Measurements from ENCODE around the gene TSPAN18.

DNA sequence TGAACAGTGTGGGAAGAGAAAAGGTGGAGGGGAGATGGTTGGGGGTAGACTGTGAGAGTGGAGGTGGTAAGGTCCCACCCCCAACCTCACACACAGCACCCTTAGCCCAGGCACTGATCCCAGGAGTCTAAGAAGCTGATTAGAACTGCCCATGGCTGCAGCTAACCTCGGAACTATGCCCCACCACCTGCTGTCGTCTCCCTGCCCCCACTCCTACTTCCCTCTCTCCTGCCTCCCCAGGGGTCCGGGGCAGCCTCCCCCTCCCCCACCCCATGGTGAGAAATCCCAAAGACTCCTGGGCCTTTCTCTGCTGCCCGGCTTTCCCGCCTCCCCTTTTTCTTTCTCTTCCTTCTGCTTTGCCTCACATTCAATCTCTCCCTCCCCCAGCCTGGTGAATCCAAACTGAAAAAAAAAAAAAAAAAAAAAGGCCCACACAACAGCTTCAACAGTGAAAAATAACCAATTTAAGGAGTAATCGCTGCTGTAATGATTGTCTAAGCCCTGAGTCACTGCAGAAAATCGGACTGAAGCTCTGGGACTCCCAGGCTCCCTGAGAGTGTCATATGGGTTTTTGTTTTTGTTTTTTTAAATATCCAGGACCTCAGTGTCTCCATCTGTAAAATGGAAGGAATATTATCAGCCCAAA, 233.6 kb downstream of the TSPAN18 start:
- no peak for TF ChIP-seq POLR2A (IDR thresholded peaks at IDR 0.05)
- TF ChIP-seq, protein P1, sequence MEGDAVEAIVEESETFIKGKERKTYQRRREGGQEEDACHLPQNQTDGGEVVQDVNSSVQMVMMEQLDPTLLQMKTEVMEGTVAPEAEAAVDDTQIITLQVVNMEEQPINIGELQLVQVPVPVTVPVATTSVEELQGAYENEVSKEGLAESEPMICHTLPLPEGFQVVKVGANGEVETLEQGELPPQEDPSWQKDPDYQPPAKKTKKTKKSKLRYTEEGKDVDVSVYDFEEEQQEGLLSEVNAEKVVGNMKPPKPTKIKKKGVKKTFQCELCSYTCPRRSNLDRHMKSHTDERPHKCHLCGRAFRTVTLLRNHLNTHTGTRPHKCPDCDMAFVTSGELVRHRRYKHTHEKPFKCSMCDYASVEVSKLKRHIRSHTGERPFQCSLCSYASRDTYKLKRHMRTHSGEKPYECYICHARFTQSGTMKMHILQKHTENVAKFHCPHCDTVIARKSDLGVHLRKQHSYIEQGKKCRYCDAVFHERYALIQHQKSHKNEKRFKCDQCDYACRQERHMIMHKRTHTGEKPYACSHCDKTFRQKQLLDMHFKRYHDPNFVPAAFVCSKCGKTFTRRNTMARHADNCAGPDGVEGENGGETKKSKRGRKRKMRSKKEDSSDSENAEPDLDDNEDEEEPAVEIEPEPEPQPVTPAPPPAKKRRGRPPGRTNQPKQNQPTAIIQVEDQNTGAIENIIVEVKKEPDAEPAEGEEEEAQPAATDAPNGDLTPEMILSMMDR (IDR thresholded peaks at IDR 0.05) = no peak
